Coronary artery (tissue), 2 donors: Measurements from ENCODE around the gene PGLYRP2.

Experiments used
- DNase-seq: peaks from one replicate; pipeline ENCODE4 v3.0.0-alpha.2; 2017; ENCODE audit warnings: low spot score
- H3K27ac ChIP-seq, 2 donors: fragments of 200-600 bp; sonication (generic); one replicate each; pipeline ENCODE4 v1.5.1; 2016 to 2019
- H3K4me3 ChIP-seq: fragments of 200-600 bp; sonication (generic); 2 replicates; pipeline ENCODE4 v1.5.1; 2016; ENCODE audit warnings: mild to moderate bottlenecking, moderate library complexity
- CTCF ChIP-seq: fragments of 200-600 bp; sonication (generic); IDR thresholded peaks from one replicate; pipeline ENCODE4 v1.5.1; 2019; ENCODE audit warnings: antibody characterized with exemption

PGLYRP2 gene

GRCh38 chr19:15445227-15445605 is 34.1 kb downstream of the PGLYRP2 start:
- TF ChIP-seq CTCF: no peak
- no peak overlapping the region for H3K4me3 ChIP-seq
- DNase-seq: no peak
- H3K27ac ChIP-seq: peak overlapping the region; percentile 87 to 89

GRCh38 chr19:15444505-15445226 is 34.6 kb downstream of the PGLYRP2 start:
- no peak for TF ChIP-seq CTCF
- Histone ChIP-seq H3K27ac (peak overlapping the region; percentile 87 to 89), H3K4me3 (peak overlapping the region; percentile 17)
- DNase-seq: no peak

GRCh38 chr19:15443838-15444237 is 35.5 kb downstream of the PGLYRP2 start:
- peak overlapping the region; percentile 17 for H3K4me3 ChIP-seq
- H3K27ac ChIP-seq: peak overlapping the region; percentile 87 to 89
- DNase-seq: no peak
- TF ChIP-seq CTCF: no peak

- H3K4me3 ChIP-seq: no peak overlapping the region
- H3K27ac ChIP-seq: peak overlapping the region; percentile 87 to 89
- DNase-seq: no peak
- no peak for TF ChIP-seq CTCF
Measured at GRCh38 chr19:15443325-15443724, 36.0 kb downstream of the PGLYRP2 start.

- no peak for DNase-seq
- no peak overlapping the region for H3K27ac ChIP-seq
- H3K4me3 ChIP-seq: no peak overlapping the region
- TF ChIP-seq CTCF: no peak
Measured at GRCh38 chr19:15442142-15442920, 37.0 kb downstream of the PGLYRP2 start.

- no peak for TF ChIP-seq CTCF
- H3K4me3 ChIP-seq: no peak overlapping the region
- DNase-seq: no peak
- no peak overlapping the region for H3K27ac ChIP-seq
Measured at GRCh38 chr19:15441317-15441716, 38.0 kb downstream of the PGLYRP2 start.
